ENCODE data around the gene PDGFA.
"Not testable (repeated sequence)": the region's sequence is repeated elsewhere in the genome, so short reads cannot be mapped to it uniquely, and the experiment has no call there.

The PDGFA gene

GRCh38 chr7:551615-551970 is 31.9 kb upstream of the PDGFA start:
- not testable (repeated sequence) for DNase-seq

- DNase-seq: no peak
These were observed 31.4 kb upstream of the PDGFA start for GRCh38 chr7:550881-551614.

- no peak for DNase-seq
These were observed 30.4 kb upstream of the PDGFA start for GRCh38 chr7:549891-550625.

- no peak for DNase-seq
These were observed 29.6 kb upstream of the PDGFA start for GRCh38 chr7:549066-549890.

GRCh38 chr7:548401-548800 is 28.8 kb upstream of the PDGFA start:
- DNase-seq: no peak

GRCh38 chr7:545470-545869 is 25.8 kb upstream of the PDGFA start:
- no peak for DNase-seq

- no peak for DNase-seq
These were observed 24.9 kb upstream of the PDGFA start for GRCh38 chr7:544338-545221.

GRCh38 chr7:543501-544337 is 24.1 kb upstream of the PDGFA start:
- DNase-seq: no peak

GRCh38 chr7:542713-543500 is 23.3 kb upstream of the PDGFA start:
- no peak for DNase-seq

GRCh38 chr7:542131-542712 is 22.6 kb upstream of the PDGFA start:
- no peak for DNase-seq

GRCh38 chr7:541661-542060 is 22.0 kb upstream of the PDGFA start:
- DNase-seq: no peak

- no peak for DNase-seq
These were observed 21.4 kb upstream of the PDGFA start for GRCh38 chr7:540997-541396.

GRCh38 chr7:540579-540978 is 20.9 kb upstream of the PDGFA start:
- DNase-seq: no peak

GRCh38 chr7:539731-540411 is 20.2 kb upstream of the PDGFA start:
- DNase-seq: no peak

- DNase-seq: no peak
These were observed 19.4 kb upstream of the PDGFA start for GRCh38 chr7:538764-539685.

- DNase-seq: no peak
These were observed 18.4 kb upstream of the PDGFA start for GRCh38 chr7:537911-538634.

GRCh38 chr7:536231-536630 is 16.6 kb upstream of the PDGFA start:
- DNase-seq: no peak

- DNase-seq: no peak
These were observed 15.3 kb upstream of the PDGFA start for GRCh38 chr7:534959-535358.

Data from NCI-H1436 treated with DMSO at 0.1 percent for 48 hours (cell line).